ENCODE measurements around the gene PKD1.

Gene PKD1

GRCh38 chr16:2071454-2072202 lies 64.1 kb downstream of the PKD1 start:
- no peak for DNase-seq

- no peak for DNase-seq
Measured at GRCh38 chr16:2070576-2071453, 64.9 kb downstream of the PKD1 start.

DNA sequence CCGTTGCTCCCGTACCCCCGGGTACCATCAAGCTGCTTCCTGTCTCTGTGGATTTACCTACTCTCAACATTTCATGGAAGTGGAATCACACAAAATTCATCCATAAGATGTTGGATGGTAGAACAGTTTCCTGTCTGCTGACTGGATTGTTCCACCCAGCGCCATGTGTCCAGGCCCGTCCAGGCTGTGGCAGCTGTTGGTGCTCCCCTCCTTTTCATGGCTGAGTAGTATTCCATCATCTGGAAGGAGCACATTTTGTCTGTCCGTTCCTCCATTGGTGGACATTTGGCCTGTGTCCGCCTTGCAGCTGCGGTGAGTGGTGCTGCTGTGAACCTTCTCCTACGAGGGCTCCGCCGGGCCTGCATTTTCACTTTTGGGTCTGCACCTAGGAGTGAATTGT lies 69.6 kb downstream of the PKD1 start:
- no peak for DNase-seq

GRCh38 chr16:2064368-2064945 lies 71.2 kb downstream of the PKD1 start:
- no peak for DNase-seq

DNA sequence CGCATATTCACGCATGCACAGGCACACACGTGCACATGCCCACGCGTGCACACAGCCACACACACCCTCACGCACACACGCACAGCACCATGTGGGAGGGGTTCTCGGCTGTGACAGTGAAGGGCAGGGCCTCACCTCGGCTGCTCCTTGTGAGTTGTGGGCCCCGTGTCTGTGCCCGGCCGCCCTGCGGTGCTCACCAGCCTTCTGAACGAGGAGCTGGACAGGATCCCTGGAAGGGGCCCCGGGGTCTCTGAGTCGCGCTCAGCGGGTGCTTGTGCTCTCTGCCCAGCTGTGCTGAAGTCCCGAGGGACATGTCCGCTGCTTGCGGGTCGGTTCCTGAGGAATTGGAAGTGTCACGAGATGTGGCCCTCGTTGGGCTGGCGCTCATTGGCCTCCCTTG lies 71.8 kb downstream of the PKD1 start:
- DNase-seq: no peak

DNA sequence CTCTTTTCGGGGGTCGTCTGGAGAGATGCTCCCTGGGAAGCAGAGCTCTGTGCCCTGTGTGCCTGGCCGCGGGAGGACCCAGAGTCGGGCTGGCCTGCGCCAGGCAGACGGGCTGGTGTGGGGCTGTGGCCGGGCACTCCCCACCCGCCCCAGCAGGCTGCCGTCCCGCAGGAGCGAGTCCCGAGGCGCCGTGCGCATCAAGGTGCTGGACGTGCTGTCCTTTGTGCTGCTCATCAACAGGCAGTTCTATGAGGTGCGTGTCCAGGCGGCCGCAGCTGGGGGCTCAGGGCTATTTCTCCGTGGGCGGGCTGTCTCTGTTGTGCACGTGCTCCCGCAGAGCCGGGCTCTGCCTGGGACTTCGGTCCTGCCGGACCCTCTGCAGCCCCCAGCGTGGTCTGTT lies 72.9 kb downstream of the PKD1 start:
- DNase-seq: no peak

DNA sequence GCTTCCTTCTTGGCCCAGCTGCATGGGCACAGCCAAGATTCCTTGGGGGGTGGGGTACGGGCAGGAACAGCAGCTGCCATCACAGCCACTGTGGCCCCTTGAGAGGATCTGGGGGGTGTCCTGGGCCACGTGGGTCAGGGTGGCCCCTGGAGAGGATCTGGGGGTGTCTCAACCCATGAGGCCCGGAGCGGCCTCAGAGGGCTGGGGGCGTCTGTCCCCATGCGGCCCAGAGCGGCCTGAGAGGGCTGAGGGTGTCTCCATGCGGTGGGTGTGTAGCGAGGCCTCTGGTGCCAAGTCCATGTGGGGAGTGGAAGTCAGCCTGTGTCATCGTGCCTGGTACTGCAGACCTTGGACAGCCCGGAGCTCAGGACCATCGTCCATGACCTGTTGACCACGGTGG lies 74.2 kb downstream of the PKD1 start:
- DNase-seq: no peak

DNA sequence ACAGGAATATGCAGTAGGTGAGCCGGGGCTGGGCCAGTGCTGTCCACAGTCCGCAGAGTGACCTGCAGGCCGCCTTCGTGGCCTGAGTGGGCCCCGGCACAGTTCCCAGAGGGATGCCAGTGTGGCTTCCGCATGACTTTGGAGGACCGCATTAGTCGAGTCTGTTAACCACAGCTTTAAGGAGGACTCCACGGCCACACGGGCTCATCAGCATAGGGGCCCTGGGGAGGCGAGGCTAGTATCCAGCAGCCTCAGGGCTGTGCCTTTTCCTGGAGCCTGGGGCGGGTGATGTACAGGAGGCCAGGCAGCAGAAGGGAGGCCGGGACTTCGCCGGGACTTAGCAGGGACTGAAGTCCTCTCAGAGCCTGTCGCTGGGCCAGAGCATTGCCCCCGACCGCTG lies 74.7 kb downstream of the PKD1 start:
- DNase-seq: no peak

GRCh38 chr16:2060346-2060745 lies 75.4 kb downstream of the PKD1 start:
- no peak for DNase-seq

GRCh38 chr16:2058872-2059271 lies 76.8 kb downstream of the PKD1 start:
- no peak for DNase-seq

DNA sequence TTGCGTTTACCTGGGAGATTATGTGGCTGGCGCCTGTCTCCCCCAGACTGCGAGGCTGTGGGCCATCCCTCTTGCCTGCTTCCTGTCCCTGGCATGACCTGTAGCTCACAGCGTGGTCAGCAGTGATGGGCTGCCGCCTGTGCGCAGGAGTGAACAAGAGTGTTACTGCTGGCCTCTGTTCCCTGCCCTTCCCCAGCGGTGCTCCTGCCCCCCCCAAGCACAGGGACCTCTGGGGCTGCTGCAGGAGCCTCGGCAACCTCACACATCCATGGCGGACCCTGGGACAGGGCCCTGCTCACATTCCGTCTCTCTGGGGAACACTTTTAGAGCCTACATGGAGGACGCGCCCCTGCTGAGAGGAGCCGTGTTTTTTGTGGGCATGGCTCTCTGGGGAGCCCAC lies 77.3 kb downstream of the PKD1 start:
- DNase-seq: no peak

GRCh38 chr16:2057438-2057837 lies 78.3 kb downstream of the PKD1 start:
- DNase-seq: no peak

DNA sequence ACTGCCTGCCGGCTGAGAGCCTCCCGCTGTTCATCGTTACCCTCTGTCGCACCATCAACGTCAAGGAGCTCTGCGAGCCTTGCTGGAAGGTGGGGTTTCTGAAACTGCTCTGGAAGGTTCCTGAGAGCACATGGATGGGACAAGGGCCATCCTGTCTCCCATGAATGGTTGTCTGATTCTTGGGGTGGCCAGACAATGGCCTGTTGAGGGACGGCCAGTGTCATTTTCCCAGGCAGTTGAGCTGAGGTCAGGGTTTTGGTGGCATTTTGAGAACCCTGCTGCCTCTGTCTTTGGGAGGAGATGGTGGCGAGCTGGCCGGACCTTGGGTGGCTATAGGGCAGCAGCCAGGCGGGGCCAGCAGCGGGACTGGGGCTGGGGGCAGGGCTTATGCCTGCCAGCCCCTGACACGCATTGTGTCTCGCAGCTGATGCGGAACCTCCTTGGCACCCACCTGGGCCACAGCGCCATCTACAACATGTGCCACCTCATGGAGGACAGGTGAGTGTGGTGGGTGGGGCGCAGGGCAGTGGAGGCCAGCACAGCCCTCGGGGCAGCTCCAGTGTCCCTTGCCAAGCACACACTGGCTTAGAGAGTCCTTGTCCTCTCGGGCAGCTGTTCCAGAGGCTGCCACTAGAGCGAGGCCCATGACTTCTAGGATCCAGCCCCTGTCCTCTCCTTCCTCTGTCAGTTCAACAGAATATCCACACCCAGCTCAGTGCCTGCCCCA lies 78.9 kb downstream of the PKD1 start:
- DNase-seq: no peak

DNA sequence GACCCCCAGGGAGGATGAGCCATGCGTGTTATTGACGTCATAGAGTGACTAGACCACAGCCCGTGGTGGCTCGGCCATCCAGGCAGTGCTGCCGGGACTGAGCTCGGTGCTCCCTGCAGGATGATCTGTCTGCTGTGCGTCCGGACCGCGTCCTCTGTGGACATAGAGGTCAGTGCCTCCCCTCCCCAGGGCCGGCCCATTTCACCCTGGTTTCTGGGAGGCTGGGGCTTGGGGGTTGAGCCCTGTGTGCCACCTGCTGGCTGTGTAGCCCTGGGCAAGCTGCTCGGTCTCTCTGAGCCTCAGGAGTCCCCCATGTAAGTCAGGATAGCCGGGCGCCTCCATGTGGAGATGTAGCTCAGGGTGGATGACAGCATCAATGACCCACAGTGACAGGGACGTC lies 79.6 kb downstream of the PKD1 start:
- DNase-seq: peak in 1 of 2 donors; percentile 19

DNA sequence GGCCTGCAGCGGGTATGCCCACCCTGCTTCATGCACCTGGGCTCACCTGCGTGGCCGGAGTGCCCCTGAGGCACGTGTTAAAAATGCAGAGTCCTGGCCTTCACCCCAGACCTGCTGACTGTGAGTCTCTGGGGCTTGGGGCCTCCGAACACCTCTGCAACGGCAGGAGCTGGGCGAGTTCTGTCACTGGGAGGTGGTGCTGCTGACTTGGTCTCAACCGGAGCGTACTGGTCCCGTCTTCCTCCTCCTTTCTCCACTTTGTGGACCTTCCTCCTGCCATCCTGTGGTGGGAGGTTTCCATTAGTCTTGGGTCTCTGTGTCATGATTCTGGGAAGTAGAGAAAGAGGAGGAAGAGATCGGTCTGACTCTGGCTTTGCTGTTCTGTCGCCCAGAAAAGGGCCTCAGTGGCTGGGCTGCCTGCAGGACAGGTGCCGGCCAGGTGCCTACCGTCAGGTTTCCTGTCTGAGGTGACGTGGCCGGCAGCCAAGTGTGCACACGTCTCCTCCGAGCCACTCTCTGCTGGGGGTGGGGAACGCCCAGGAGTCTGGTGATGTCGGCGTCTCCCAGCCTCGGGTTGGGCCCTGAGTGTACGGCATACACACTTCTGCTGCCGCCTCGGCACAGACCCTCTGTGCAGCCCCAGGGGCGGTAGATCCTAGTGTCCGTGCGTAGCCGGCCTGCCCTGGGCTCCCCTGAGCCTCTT lies 81.0 kb downstream of the PKD1 start:
- no peak for DNase-seq

DNA sequence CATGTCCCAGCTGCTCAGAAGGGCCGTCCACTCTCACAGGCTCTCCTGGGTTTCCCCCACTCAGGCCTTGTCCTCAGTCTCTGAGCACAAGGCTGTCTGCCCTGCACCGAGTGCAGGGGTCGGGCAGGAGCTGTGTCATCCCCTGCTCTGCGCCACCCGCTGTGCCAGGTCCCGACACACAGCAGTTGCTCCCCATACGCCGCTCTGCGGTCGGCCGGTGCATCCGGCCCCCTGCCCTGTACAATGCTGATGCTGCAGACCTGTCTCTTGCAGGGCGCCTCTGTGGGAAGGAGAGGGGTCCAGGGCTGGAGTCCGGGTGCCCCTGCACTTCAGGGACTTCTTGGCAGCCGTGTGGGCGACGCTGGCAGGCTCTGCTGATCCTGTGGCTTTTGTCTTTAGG lies 81.8 kb downstream of the PKD1 start:
- DNase-seq: no peak

DNA sequence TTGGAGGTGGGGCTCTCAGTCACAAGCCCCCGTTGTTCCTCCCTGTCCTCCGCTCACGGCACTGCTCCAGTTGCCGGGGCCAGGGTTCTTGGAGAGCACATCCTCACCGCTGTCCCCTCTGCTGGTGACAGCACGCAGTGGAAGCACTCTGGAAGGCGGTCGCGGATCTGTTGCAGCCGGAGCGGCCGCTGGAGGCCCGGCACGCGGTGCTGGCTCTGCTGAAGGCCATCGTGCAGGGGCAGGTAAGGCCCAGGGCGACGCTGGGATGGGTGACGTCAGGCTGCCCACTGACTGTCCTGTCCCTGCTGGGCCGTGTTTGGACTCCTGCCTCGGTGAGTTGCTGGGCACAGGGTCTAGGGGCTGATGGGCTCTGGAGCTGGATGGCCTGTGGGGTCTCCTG lies 82.5 kb downstream of the PKD1 start:
- no peak for DNase-seq

- DNase-seq: peak in 1 of 2 donors; percentile 3
Measured at GRCh38 chr16:2048116-2048543, 87.6 kb downstream of the PKD1 start.

DNA sequence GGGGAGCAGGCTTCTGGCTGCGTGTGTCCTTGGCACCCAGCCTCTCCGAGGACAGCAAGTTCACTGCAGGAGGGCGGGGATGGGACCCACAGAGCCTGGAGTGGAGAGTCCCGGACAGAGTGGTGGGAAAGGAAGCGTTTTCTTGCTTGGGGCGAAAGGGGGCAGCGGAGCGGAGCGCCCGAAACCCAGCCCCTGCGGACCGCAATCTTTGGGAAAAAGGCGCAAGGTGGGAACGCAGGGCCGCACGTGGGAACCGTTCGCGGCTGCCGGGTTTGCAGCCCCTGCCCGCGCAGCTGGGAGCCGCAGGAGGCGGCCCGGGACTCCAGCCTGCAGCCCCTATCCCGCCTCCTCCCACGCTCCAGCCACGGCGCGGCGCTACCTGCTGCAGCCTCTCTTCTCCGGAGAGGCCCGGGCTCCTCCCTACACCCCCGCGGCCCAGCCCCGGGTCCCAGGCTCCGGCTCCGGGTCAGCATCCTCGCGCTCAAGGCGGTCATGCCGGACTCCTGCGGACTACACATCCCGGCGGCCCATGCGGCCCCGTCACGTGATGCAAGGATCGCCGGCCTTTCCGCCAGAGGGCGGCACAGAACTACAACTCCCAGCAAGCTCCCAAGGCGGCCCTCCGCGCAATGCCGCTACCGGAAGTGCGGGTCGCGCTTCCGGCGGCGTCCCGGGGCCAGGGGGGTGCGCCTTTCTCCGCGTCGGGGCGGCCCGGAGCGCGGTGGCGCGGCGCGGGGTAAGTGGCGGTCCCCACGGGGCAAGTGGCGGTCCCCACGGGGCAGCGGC lies 88.2 kb downstream of the PKD1 start, which contains the start of the genes NTHL1 and TSC2:
TSS of gene NTHL1 (minus strand) at position 505 of the 786 bp plus-strand sequence. CDS start at position 494, 11 bp downstream.
TSS of gene TSC2 (plus strand) at position 656 of the 786 bp plus-strand sequence. CDS start 631 bp downstream, outside the sequence.
- DNase-seq: peak; percentile 95 to 97

- no peak for DNase-seq
Measured at GRCh38 chr16:2046893-2047329, 88.8 kb downstream of the PKD1 start.
